Epithelial cell of proximal tubule (primary cell): ENCODE measurements around the gene SQSTM1. TPM values are rescaled to one million over a fixed set of nuclear protein-coding genes. Genes with fewer than 3 reads are reported as not detected.

ENCODE experiments used
- DNase-seq: peaks from one replicate; pipeline ENCODE4 v3.0.0-alpha.2; 2011; ENCODE audit warnings: low read depth
- H3K4me3 ChIP-seq: 2 replicates; pipeline ENCODE4 v1.5.1; 2011; ENCODE audit warnings: low read depth, mild to moderate bottlenecking, low read length
- total RNA-seq: library from RNA; depleted of rRNA; stranded (reverse); fragments of >200 nt; gene quantifications from 2 replicates; pipeline ENCODE4 v1.2.3, GENCODE V29; 2015
- TF ChIP-seq, protein P1 (sequence below): conservative IDR thresholded peaks from 2 replicates; pipeline ENCODE4 v1.5.1; 2012; ENCODE audit warnings: low read depth, mild to moderate bottlenecking, low read length

Gene SQSTM1
- total RNA-seq, 1 donor from 2014 or later = 233 TPM

DNA sequence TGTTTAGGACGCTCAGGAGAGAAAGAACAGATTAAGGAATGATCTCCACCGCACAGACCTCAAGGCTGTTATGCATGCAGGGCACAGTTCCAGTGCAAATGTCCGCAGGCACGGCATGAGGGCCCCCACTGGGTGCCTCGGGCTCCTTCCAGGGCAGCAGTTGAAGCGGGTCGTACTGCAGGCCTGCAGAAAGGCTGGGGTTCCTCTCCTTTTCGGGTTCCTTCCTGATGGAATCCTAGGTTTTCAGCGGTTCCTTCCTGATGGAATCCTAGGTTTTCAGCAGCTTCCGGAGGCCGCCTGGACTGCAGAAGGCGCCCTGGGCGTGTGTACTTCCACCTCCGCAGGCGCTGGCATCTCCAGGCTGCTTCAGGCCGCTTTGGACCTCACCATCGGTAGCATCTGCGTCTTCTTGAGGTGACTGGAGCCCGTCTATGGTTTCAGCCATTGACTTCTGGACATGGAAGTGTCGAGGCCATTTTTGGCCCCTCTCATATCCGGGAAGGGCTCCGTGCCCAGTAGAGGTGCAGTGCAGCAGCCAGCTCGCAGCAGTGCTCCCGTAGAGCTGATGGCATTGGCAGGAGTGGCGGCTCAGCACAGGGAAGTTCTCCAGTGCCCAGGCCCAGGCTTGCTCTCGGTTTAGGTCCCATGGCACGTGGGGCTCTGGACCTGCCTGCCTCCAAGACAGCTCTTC is 8.4 kb upstream of the SQSTM1 start:
- TF ChIP-seq, protein P1, sequence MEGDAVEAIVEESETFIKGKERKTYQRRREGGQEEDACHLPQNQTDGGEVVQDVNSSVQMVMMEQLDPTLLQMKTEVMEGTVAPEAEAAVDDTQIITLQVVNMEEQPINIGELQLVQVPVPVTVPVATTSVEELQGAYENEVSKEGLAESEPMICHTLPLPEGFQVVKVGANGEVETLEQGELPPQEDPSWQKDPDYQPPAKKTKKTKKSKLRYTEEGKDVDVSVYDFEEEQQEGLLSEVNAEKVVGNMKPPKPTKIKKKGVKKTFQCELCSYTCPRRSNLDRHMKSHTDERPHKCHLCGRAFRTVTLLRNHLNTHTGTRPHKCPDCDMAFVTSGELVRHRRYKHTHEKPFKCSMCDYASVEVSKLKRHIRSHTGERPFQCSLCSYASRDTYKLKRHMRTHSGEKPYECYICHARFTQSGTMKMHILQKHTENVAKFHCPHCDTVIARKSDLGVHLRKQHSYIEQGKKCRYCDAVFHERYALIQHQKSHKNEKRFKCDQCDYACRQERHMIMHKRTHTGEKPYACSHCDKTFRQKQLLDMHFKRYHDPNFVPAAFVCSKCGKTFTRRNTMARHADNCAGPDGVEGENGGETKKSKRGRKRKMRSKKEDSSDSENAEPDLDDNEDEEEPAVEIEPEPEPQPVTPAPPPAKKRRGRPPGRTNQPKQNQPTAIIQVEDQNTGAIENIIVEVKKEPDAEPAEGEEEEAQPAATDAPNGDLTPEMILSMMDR = no peak
- no peak for DNase-seq
- no peak overlapping the region for H3K4me3 ChIP-seq

DNA sequence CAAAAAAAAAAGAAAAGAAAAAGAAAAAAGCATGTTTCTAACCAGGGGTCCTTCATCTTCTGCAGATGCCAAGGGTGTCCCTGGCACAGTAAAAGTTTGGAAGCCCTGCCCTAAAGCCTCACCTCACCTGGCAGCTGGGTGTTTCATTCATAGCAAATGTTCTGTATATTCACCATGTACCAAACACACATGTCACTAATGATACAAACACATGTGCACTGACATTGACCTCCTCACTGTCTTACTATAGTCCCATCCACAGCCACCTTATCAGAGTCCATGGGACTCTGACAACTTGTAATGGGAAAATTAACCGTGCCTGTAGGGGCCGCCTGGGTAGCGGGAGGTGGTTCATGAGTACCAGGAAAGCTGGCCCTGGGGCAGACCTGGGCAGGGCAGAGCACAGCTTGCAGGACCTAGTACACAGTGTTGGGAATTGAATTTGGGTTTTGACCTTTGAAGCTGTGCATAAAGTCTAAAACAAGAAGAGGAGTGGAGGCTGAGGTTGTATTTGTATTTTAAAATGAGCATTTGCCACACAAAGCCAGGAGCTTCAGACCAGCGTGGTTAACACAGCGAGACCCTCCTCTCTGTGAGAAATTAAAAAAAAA is 7.6 kb upstream of the SQSTM1 start:
- no peak overlapping the region for H3K4me3 ChIP-seq
- TF ChIP-seq, protein P1 = no peak
- DNase-seq = no peak

DNA sequence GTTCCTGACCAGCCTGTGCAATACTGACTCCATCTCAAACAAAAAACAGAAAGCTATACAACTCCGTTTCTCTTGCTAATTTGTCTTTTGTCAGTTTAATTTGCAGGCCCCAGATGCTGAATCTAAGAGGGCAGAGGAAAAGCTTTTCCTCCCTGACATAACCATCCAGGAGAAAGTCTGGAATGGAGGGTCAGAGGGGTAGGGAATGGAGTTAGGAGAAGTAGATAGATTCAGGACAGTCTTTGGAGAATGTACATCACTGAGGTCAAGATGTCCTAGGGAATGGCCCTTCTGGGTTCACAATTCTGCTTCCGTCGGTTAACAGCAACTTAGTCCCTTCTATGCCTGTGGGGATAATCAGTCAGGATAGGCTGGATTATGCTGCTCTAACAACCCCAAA is 6.6 kb upstream of the SQSTM1 start:
- no peak overlapping the region for H3K4me3 ChIP-seq
- TF ChIP-seq, protein P1 = no peak
- DNase-seq = no peak

DNA sequence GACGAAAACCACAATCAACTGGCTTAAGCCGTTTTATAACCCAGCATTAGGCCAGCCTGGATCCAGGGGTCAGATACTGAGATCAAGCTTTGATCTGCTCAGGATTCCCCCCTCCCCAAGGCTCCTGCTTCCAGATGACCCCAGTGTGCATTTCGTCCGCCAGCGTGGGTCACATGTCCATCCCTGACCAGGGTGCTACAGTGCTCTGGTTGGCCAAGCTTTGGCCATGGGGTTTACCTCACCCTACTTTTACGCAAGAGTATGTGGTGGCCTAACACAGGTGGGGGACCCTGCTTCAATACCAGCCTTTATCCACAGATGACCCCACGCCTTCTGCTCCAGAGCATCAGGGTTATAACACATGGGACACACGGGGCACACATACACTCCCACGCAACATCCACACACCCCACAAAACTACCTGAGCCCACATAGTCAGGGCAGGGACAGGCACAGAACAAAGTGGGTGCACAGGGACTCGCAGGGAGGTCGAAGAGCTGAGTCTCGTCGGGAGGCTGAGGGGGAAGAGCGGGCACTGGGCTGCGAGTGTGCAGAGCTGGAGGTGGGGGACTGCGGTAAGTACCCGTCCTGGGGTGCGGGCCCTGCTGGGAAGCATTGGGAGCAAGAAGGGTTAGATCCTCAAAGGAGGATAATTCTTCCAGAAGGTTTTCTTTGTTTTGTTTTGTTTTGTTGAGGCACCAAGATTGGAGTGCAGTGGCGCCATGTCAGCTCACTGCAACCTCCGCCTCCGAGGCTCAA is 5.0 kb upstream of the SQSTM1 start:
- DNase-seq = no peak
- H3K4me3 ChIP-seq = no peak overlapping the region
- TF ChIP-seq, protein P1 = no peak

DNA sequence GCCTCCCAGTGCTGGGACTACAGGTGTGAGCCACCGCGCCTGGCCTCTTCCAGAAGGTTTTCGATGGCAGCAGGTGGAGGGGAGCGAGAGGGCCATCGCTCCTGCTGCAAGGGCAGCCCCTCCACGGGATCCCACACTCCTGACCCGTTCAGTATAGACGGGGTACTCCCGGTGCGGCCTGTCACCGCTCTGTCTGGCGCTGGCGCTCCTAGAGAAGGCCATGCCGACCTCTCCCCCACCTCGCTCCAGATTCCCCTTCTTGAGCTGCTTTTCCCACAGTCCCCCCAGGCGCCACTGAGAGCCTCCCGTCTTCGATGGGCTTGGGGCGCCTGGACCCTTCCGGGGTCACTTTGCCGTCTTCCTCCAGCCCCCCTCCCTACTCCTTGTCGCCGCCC is 4.3 kb upstream of the SQSTM1 start:
- TF ChIP-seq, protein P1 = no peak
- no peak for DNase-seq
- H3K4me3 ChIP-seq = peak overlapping the region; percentile 43

DNA sequence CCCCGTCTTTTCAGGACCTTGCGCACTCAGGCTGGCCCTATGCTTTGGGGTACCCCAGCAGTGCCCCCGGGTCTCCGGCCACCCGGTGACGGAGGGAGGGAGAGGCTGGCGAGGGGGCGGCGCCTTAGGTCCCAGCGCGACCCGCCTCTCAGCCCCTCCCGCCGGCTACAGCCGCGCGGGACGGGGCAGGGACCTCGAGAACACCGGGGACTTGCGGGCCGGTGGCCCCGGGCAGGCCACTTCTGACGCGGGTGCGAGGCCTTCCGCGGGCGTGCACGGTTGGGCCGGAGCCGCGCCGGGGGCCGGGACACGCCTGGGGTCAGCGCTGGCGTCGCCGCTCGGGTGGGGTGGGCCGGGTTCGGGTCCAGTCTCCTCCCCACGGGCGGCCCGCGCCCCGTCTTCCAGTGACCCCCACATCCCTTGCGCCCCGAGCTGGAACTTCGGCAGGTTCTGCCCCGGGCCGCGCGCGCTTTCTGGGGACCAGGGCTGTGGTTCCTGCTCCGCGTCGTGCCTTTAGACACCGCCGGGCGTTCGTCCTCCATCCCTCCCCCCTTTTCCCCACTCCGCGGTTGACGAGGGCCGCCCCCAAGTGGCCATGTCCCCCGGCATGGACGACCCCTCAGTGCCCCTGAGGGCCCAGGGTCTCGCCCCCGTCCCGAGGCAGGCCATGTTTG is 3.8 kb upstream of the SQSTM1 start:
- TF ChIP-seq, protein P1 = no peak
- H3K4me3 ChIP-seq = peak overlapping the region; percentile 43
- no peak for DNase-seq
